Endometrial microvascular endothelial cells (primary cell): ENCODE results near the gene CDR2L. TPM values are rescaled to one million over a fixed set of nuclear protein-coding genes. Genes with fewer than 3 reads are reported as not detected.

Experiments
- total RNA-seq: library from RNA; depleted of rRNA; stranded (reverse); fragments of >200 nt; gene quantifications from one replicate; pipeline ENCODE4 v1.2.3, GENCODE V29; 2015; ENCODE audit errors: inconsistent ontology term

CDR2L gene
- total RNA-seq, 1 donor from 2014 or later: 15.1 TPM

Other genes with a start within 250 kb of the CDR2L start
- gene NHERF1, start 239.0 kb upstream of the CDR2L start, total RNA-seq: 23.1 TPM
- gene NAT9, start 211.3 kb upstream of the CDR2L start, total RNA-seq: 24.6 TPM
- gene GRIN2C, start 127.7 kb upstream of the CDR2L start, total RNA-seq: not detected
- 73.7 TPM for gene FDXR, start 114.6 kb upstream of the CDR2L start, total RNA-seq
- gene FADS6, start 94.0 kb upstream of the CDR2L start, total RNA-seq: not detected
- gene USH1G, start 64.4 kb upstream of the CDR2L start, total RNA-seq: not detected
- gene OTOP2, start 63.4 kb upstream of the CDR2L start, total RNA-seq: not detected
- gene OTOP3, start 51.7 kb upstream of the CDR2L start, total RNA-seq: not detected
- 5.2 TPM for gene HID1, start 14.9 kb upstream of the CDR2L start, total RNA-seq
- gene MRPL58, start 25.0 kb downstream of the CDR2L start, total RNA-seq: 57.1 TPM
- 296 TPM for gene ATP5PD, start 59.3 kb downstream of the CDR2L start, total RNA-seq
- 21.4 TPM for gene KCTD2, start 59.6 kb downstream of the CDR2L start, total RNA-seq
- gene SLC16A5, start 100.3 kb downstream of the CDR2L start, total RNA-seq: 4.3 TPM
- 4.2 TPM for gene ARMC7, start 122.3 kb downstream of the CDR2L start, total RNA-seq
- gene NT5C, start 144.1 kb downstream of the CDR2L start, total RNA-seq: 47.2 TPM
- gene JPT1, start 166.9 kb downstream of the CDR2L start, total RNA-seq: 432 TPM
- 83.1 TPM for gene SUMO2, start 195.3 kb downstream of the CDR2L start, total RNA-seq
- 66.9 TPM for gene NUP85, start 218.0 kb downstream of the CDR2L start, total RNA-seq